ENCODE data around the gene CETN3. TPM values are rescaled to one million over a fixed set of nuclear protein-coding genes. Genes with fewer than 3 reads are reported as not detected.

The CETN3 gene
- polyA plus RNA-seq, 1 donor from 2014 or later: 116 TPM

Other genes starting within 250 kb of the CETN3 start
- gene MBLAC2, start 65.0 kb upstream of the CETN3 start, polyA plus RNA-seq: 13.8 and 15.0 TPM in 2 replicates
- 0.56 and 2.7 TPM in 2 replicates for gene POLR3G, start 65.1 kb upstream of the CETN3 start, polyA plus RNA-seq
- 10.3 and 11.1 TPM in 2 replicates for gene LYSMD3, start 119.8 kb upstream of the CETN3 start, polyA plus RNA-seq
- gene ADGRV1, start 149.0 kb upstream of the CETN3 start, polyA plus RNA-seq: 3.3 and 3.7 TPM in 2 replicates

Data from neural cell (in vitro differentiated cells).